KOPT-K1 (cell line): ENCODE data around the gene TSPYL6.
A peak's percentile ranks its signal among the peaks of the same experiment; 100 is the strongest.
"Not testable (repeated sequence)": the region's sequence is repeated elsewhere in the genome, so short reads cannot be mapped to it uniquely, and the experiment has no call there.

ENCODE experiments used
- H3K27ac ChIP-seq: fragments of 200-600 bp; sonication (generic); 2 replicates; pipeline ENCODE4 v1.5.1; 2016; ENCODE audit warnings: antibody characterized with exemption, mild to moderate bottlenecking, low read depth, low read length; ENCODE audit not compliant: poor library complexity, severe bottlenecking
- H3K36me3 ChIP-seq: fragments of 200-600 bp; sonication (generic); 2 replicates; pipeline ENCODE4 v1.5.1; 2017; ENCODE audit warnings: antibody characterized with exemption, mild to moderate bottlenecking, low read length, moderate library complexity; ENCODE audit not compliant: insufficient read depth
- H3K9me3 ChIP-seq: fragments of 200-600 bp; sonication (generic); 2 replicates; pipeline ENCODE4 v1.5.1; 2017; ENCODE audit warnings: antibody characterized with exemption, low read length, mild to moderate bottlenecking; ENCODE audit not compliant: insufficient read depth, poor library complexity, severe bottlenecking

Gene TSPYL6

GRCh38 chr2:54256091-54256694 lies at the start of gene TSPYL6:
Gene TSPYL6 (minus strand): TSS chr2:54256229. CDS start chr2:54256151, 78 bp downstream.
- Histone ChIP-seq H3K36me3 (no peaks in the 10 kb centered on the region), H3K9me3 (peaks cover 4% of the 10 kb centered on the region), H3K27ac (no peak within 1 kb of the TSS)

GRCh38 chr2:54303631-54304030 lies 47.6 kb upstream of the TSPYL6 start:
- H3K9me3 ChIP-seq, result no peaks in the 10 kb centered on the region

GRCh38 chr2:54298514-54298913 lies 42.5 kb upstream of the TSPYL6 start:
- H3K9me3 ChIP-seq, result no peaks in the 10 kb centered on the region
- no peaks in the 10 kb centered on the region for H3K36me3 ChIP-seq
- no peak overlapping the region for H3K27ac ChIP-seq

More at GRCh38 chr2:54303631-54304030, 47.6 kb upstream of the TSPYL6 start:
- no peaks in the 10 kb centered on the region for H3K36me3 ChIP-seq
- H3K27ac ChIP-seq, result no peak overlapping the region

- no peak overlapping the region for H3K27ac ChIP-seq
- H3K9me3 ChIP-seq, result no peaks in the 10 kb centered on the region
- H3K36me3 ChIP-seq, result no peaks in the 10 kb centered on the region
Measured at GRCh38 chr2:54295911-54296310, 39.9 kb upstream of the TSPYL6 start.

GRCh38 chr2:54294665-54295064 lies 38.6 kb upstream of the TSPYL6 start:
- H3K36me3 ChIP-seq, H3K9me3 ChIP-seq, H3K27ac ChIP-seq: not testable (repeated sequence)

- Histone ChIP-seq H3K27ac (no peak overlapping the region), H3K9me3 (no peaks in the 10 kb centered on the region), H3K36me3 (no peaks in the 10 kb centered on the region)
Measured at GRCh38 chr2:54290356-54291025, 34.5 kb upstream of the TSPYL6 start.

GRCh38 chr2:54289917-54290316 lies 33.9 kb upstream of the TSPYL6 start:
- H3K27ac ChIP-seq, result no peak overlapping the region
- H3K9me3 ChIP-seq, result no peaks in the 10 kb centered on the region
- H3K36me3 ChIP-seq, result no peaks in the 10 kb centered on the region

- H3K9me3 ChIP-seq, result no peaks in the 10 kb centered on the region
- no peaks in the 10 kb centered on the region for H3K36me3 ChIP-seq
- H3K27ac ChIP-seq, result no peak overlapping the region
Measured at GRCh38 chr2:54287532-54287931, 31.5 kb upstream of the TSPYL6 start.

GRCh38 chr2:54285451-54285850 lies 29.4 kb upstream of the TSPYL6 start:
- H3K9me3 ChIP-seq, result no peaks in the 10 kb centered on the region
- no peaks in the 10 kb centered on the region for H3K36me3 ChIP-seq
- no peak overlapping the region for H3K27ac ChIP-seq

- H3K27ac ChIP-seq, result no peak overlapping the region
Measured at GRCh38 chr2:54284826-54285225, 28.8 kb upstream of the TSPYL6 start.

GRCh38 chr2:54279385-54279784 lies 23.4 kb upstream of the TSPYL6 start:
- Histone ChIP-seq H3K27ac (no peak overlapping the region), H3K36me3 (no peaks in the 10 kb centered on the region), H3K9me3 (peaks cover under 1% of the 10 kb centered on the region)

More at GRCh38 chr2:54284826-54285225, 28.8 kb upstream of the TSPYL6 start:
- H3K9me3 ChIP-seq, result no peaks in the 10 kb centered on the region
- no peaks in the 10 kb centered on the region for H3K36me3 ChIP-seq

GRCh38 chr2:54275541-54275940 lies 19.5 kb upstream of the TSPYL6 start:
- Histone ChIP-seq H3K36me3 (no peaks in the 10 kb centered on the region), H3K27ac (no peak overlapping the region), H3K9me3 (peaks cover 10% of the 10 kb centered on the region)

GRCh38 chr2:54274781-54275242 lies 18.8 kb upstream of the TSPYL6 start:
- H3K9me3 ChIP-seq, result peaks cover 10% of the 10 kb centered on the region
- H3K27ac ChIP-seq, result peak overlapping the region; percentile 14
- no peaks in the 10 kb centered on the region for H3K36me3 ChIP-seq

GRCh38 chr2:54271843-54272627 lies 16.0 kb upstream of the TSPYL6 start:
- peaks cover 10% of the 10 kb centered on the region for H3K9me3 ChIP-seq
- H3K27ac ChIP-seq, result no peak overlapping the region
- no peaks in the 10 kb centered on the region for H3K36me3 ChIP-seq

GRCh38 chr2:54271189-54271588 lies 15.2 kb upstream of the TSPYL6 start:
- Histone ChIP-seq H3K9me3 (peaks cover 10% of the 10 kb centered on the region), H3K36me3 (no peaks in the 10 kb centered on the region)

More at GRCh38 chr2:54271189-54271588, 15.2 kb upstream of the TSPYL6 start:
- H3K27ac ChIP-seq, result no peak overlapping the region
